H1 (cell line): ENCODE measurements around the gene KANSL1. TPM values are rescaled to one million over a fixed set of nuclear protein-coding genes. Genes with fewer than 3 reads are reported as not detected.

Experiments used
- CTCF ChIA-PET: fragments of 300-600 bp; sonication (Branson Sonifier 250); formaldehyde crosslinking; loops from one replicate; lab custom pipeline; 2021; ENCODE audit not compliant: partially characterized antibody; lab: Charles Lee
- POLR2A ChIA-PET: fragments of 300-600 bp; sonication (Branson Sonifier 250); formaldehyde crosslinking; loops from one replicate; lab custom pipeline; 2021; ENCODE audit warnings: inconsistent platforms; ENCODE audit not compliant: partially characterized antibody; lab: Charles Lee
- DNase-seq, 2 experiments: peaks; one replicate each; pipeline versions ENCODE4 v3.0.0 to v3.0.0-alpha.2; 2010 to 2022; ENCODE audit warnings: low spot score in 2 of 2, low read depth in 1 of 2, mixed read lengths in 1 of 2
- FAIRE-seq: peaks from 2 replicates; lab custom pipeline; 2011; peaks lifted over from hg19 to GRCh38; lab: Jason Lieb, UNC
- H2AFZ ChIP-seq: 2 replicates; pipeline ENCODE4 v1.8.1; 2012; ENCODE audit warnings: low read length, inconsistent platforms
- H2AK5ac ChIP-seq: 2 replicates; pipeline ENCODE4 v1.6.1; 2013; ENCODE audit warnings: low read depth, low read length
- H2BK120ac ChIP-seq: replicated peaks from 2 replicates; pipeline ENCODE3; 2013; ENCODE audit warnings: low read depth, low read length, inconsistent platforms
- H2BK12ac ChIP-seq: 2 replicates; pipeline ENCODE4 v1.6.1; 2013; ENCODE audit warnings: low read depth, low read length
- H2BK15ac ChIP-seq: 2 replicates; pipeline ENCODE4 v1.6.1; 2013; ENCODE audit warnings: low read length
- H2BK20ac ChIP-seq: 2 replicates; pipeline ENCODE4 v1.6.1; 2013; ENCODE audit warnings: low read length
- H2BK5ac ChIP-seq: 2 replicates; pipeline ENCODE4 v1.6.1; 2013; ENCODE audit warnings: low read depth, low read length
- H3K14ac ChIP-seq: 2 replicates; pipeline ENCODE4 v1.6.1; 2013; ENCODE audit warnings: inconsistent platforms; ENCODE audit not compliant: insufficient read length
- H3K18ac ChIP-seq: 2 replicates; pipeline ENCODE4 v1.6.1; 2013; ENCODE audit warnings: low read length; ENCODE audit errors: extremely low read depth
- H3K23ac ChIP-seq: 2 replicates; pipeline ENCODE4 v1.6.1; 2013; ENCODE audit warnings: inconsistent platforms; ENCODE audit not compliant: insufficient read length
- H3K23me2 ChIP-seq: 2 replicates; pipeline ENCODE4 v1.6.1; 2013; ENCODE audit warnings: low read depth, low read length
- H3K27ac ChIP-seq: 2 replicates; pipeline ENCODE4 v1.6.1; 2011; ENCODE audit warnings: low read depth, low read length, inconsistent platforms
- H3K27me3 ChIP-seq, 4 experiments: replicated peaks in 1 of 4; 1 replicate in 1 of 4; 2 replicates in 3 of 4; pipeline versions ENCODE4 v1.6.1 to v1.8.1; 2011 to 2013; ENCODE audit warnings: low read length in 3 of 4, mild to moderate bottlenecking in 3 of 4, inconsistent platforms in 2 of 4, mixed read lengths in 2 of 4, moderate library complexity in 1 of 4; ENCODE audit not compliant: control insufficient read depth in 3 of 4, insufficient read depth in 3 of 4; ENCODE audit errors: extremely low read depth in 1 of 4
- H3K36me3 ChIP-seq, 4 experiments: 2 replicates each; pipeline versions ENCODE4 v1.6.1 to v1.8.1; 2011 to 2013; ENCODE audit warnings: mild to moderate bottlenecking in 4 of 4, low read length in 3 of 4, moderate library complexity in 2 of 4, control low read depth in 1 of 4, inconsistent platforms in 1 of 4; ENCODE audit not compliant: insufficient read depth in 4 of 4, control insufficient read depth in 2 of 4
- H3K4ac ChIP-seq: replicated peaks from 2 replicates; pipeline ENCODE3; 2013; ENCODE audit warnings: low read length, low read depth, mixed read lengths, inconsistent platforms; ENCODE audit not compliant: insufficient read length
- H3K4me1 ChIP-seq, 4 experiments: replicated peaks in 1 of 4; 1 replicate in 1 of 4; 2 replicates in 3 of 4; pipeline versions ENCODE4 v1.6.1 to v1.8.1; 2011 to 2013; ENCODE audit warnings: low read length in 3 of 4, inconsistent platforms in 2 of 4, mixed read lengths in 1 of 4; ENCODE audit not compliant: insufficient read depth in 4 of 4, control insufficient read depth in 3 of 4
- H3K4me2 ChIP-seq, 2 experiments: 2 replicates each; pipeline versions ENCODE4 v1.6.1 to v1.8.1; 2011 to 2013; ENCODE audit warnings: low read depth in 2 of 2, low read length in 2 of 2, control low read depth in 1 of 2, inconsistent platforms in 1 of 2, mild to moderate bottlenecking in 1 of 2; ENCODE audit not compliant: insufficient read depth in 1 of 2
- H3K4me3 ChIP-seq, 4 experiments: fragments of 200-600, 300-600 bp in 1 of 4; sonication (generic), shearing (Covaris generic), sonication (Bioruptor Twin) in 1 of 4; 2 replicates each; pipeline versions ENCODE4 v1.5.1 to v1.8.1; 2011 to 2016; ENCODE audit warnings: low read length in 4 of 4, low read depth in 3 of 4, control low read depth in 2 of 4, inconsistent platforms in 2 of 4, mild to moderate bottlenecking in 2 of 4, mixed read lengths in 1 of 4, moderate library complexity in 1 of 4; ENCODE audit not compliant: insufficient read depth in 2 of 4; ENCODE audit errors: extremely low read depth in 1 of 4
- H3K56ac ChIP-seq: replicated peaks from 2 replicates; pipeline ENCODE3; 2013; ENCODE audit warnings: low read depth, mild to moderate bottlenecking, mixed read lengths, low read length, inconsistent platforms; ENCODE audit not compliant: insufficient read length
- H3K79me1 ChIP-seq: 2 replicates; pipeline ENCODE4 v1.6.1; 2013; ENCODE audit warnings: low read depth, low read length, control low read depth
- H3K79me2 ChIP-seq, 2 experiments: 2 replicates each; pipeline versions ENCODE4 v1.6.1 to v1.8.1; 2012 to 2013; ENCODE audit warnings: low read length in 2 of 2, mild to moderate bottlenecking in 2 of 2, inconsistent platforms in 1 of 2; ENCODE audit not compliant: insufficient read depth in 2 of 2, control insufficient read depth in 1 of 2
- H3K9ac ChIP-seq, 4 experiments: replicated peaks in 1 of 4; 1 replicate in 1 of 4; 2 replicates in 3 of 4; pipeline versions ENCODE4 v1.6.1 to v1.8.1; 2011 to 2013; ENCODE audit warnings: low read depth in 3 of 4, low read length in 3 of 4, control low read depth in 2 of 4, mild to moderate bottlenecking in 2 of 4, moderate library complexity in 2 of 4, inconsistent platforms in 1 of 4; ENCODE audit errors: extremely low read depth in 1 of 4
- H3K9me3 ChIP-seq, 2 experiments: 2 replicates each; pipeline versions ENCODE4 v1.6.1 to v1.8.1; 2012 to 2013; ENCODE audit warnings: mild to moderate bottlenecking in 2 of 2, moderate library complexity in 2 of 2, control low read depth in 1 of 2, inconsistent platforms in 1 of 2, low read depth in 1 of 2, low read length in 1 of 2, mixed read lengths in 1 of 2; ENCODE audit not compliant: insufficient read depth in 2 of 2
- H4K20me1 ChIP-seq, 2 experiments: replicated peaks in 1 of 2; 2 replicates each; pipeline versions ENCODE3 to v1.8.1; 2011 to 2013; ENCODE audit warnings: inconsistent platforms in 2 of 2, low read length in 2 of 2, mild to moderate bottlenecking in 1 of 2; ENCODE audit not compliant: insufficient read depth in 2 of 2, control insufficient read depth in 1 of 2
- H4K5ac ChIP-seq: 2 replicates; pipeline ENCODE4 v1.6.1; 2013; ENCODE audit warnings: low read length, low read depth, mixed read lengths, inconsistent platforms; ENCODE audit not compliant: insufficient read length
- H4K8ac ChIP-seq: 2 replicates; pipeline ENCODE4 v1.8.0; 2013; ENCODE audit warnings: mild to moderate bottlenecking, moderate library complexity, low read length, inconsistent platforms; ENCODE audit not compliant: insufficient read depth; ENCODE audit errors: extremely low read depth
- H4K91ac ChIP-seq: replicated peaks from 2 replicates; pipeline ENCODE3; 2013; ENCODE audit warnings: low read length, mixed read lengths, inconsistent platforms; ENCODE audit not compliant: insufficient read length
- ASH2L ChIP-seq: fragments of 200-600, 300-600 bp; sonication (generic); IDR thresholded peaks from one replicate; pipeline ENCODE4 v1.7.1; 2017; ENCODE audit warnings: low read length
- CBX8 ChIP-seq: fragments of 300-800, 300-1000 bp; sonication (generic); IDR thresholded peaks from 2 replicates; pipeline ENCODE4 v1.7.1; 2016; ENCODE audit warnings: low read depth, low read length, borderline replicate concordance
- KDM5A ChIP-seq: fragments of 200-600 bp; IDR thresholded peaks from 2 replicates; pipeline ENCODE4 v1.7.1; 2012; ENCODE audit warnings: mild to moderate bottlenecking, low read length, inconsistent platforms, mixed read lengths
- RNF2 ChIP-seq: fragments of 200-900, 300-1000 bp; sonication (generic); IDR thresholded peaks from 2 replicates; pipeline ENCODE4 v1.7.1; 2016; ENCODE audit warnings: borderline replicate concordance, low read depth, mild to moderate bottlenecking, antibody characterized with exemption, low read length; ENCODE audit not compliant: poor library complexity, severe bottlenecking; ENCODE audit errors: missing control alignments
- RXRA ChIP-seq: IDR thresholded peaks from 2 replicates; pipeline ENCODE4 v1.6.1; 2011; ENCODE audit warnings: low read depth, mild to moderate bottlenecking, low read length, moderate library complexity; ENCODE audit not compliant: insufficient read depth
- TEAD4 ChIP-seq: IDR thresholded peaks from 2 replicates; pipeline ENCODE4 v1.6.1; 2012; ENCODE audit warnings: low read depth, low read length, inconsistent platforms, mixed read lengths
- WGBS, 2 experiments: shearing (Covaris generic) in 1 of 2; methylation state at CpG; one replicate each; pipeline versions ENCODE4 v1.1.6 to v1.1.7; 2013 to 2015; ENCODE audit warnings: low lambda C conversion rate in 2 of 2, mixed read lengths in 2 of 2, inconsistent platforms in 1 of 2, low coverage in 1 of 2, missing lambda C conversion rate in 1 of 2; ENCODE audit not compliant: insufficient replicate concordance in 2 of 2, insufficient coverage in 1 of 2, insufficient read length in 1 of 2; ENCODE audit errors: extremely low coverage in 1 of 2, missing lambda C conversion rate in 1 of 2; 5-methylcytosine and 5-hydroxymethylcytosine counted together
- polyA plus RNA-seq, 7 experiments: library from polyadenylated mRNA; depleted of rRNA in 3 of 7; stranded (reverse) in 5 of 7; unstranded in 2 of 7; fragments of >200 nt in 5 of 7; fragments of 200-250 nt in 2 of 7; gene quantifications; 1 replicate in 5 of 7; 2 replicates in 1 of 7; 4 replicates in 1 of 7; pipeline versions ENCODE4 v1.2.1 to v1.2.3, GENCODE V29; 2011 to 2013; ENCODE audit warnings: missing spikeins in 2 of 7, mixed read lengths in 2 of 7
- total RNA-seq: library from RNA; stranded (reverse); fragmentation: NEBNext Ultra II Directional; extraction: Animal tissue kit (Norgen Biotek cat#: 25700); gene quantifications from 2 replicates; pipeline ENCODE4 v1.2.1, GENCODE V29; 2021

Gene KANSL1
- total and polyA plus RNA-seq, 2 of the 8 experiments (the other 6 are each of a cell fraction or from before 2014, with no cell fraction given) = 34.0 to 128 TPM

DNA sequence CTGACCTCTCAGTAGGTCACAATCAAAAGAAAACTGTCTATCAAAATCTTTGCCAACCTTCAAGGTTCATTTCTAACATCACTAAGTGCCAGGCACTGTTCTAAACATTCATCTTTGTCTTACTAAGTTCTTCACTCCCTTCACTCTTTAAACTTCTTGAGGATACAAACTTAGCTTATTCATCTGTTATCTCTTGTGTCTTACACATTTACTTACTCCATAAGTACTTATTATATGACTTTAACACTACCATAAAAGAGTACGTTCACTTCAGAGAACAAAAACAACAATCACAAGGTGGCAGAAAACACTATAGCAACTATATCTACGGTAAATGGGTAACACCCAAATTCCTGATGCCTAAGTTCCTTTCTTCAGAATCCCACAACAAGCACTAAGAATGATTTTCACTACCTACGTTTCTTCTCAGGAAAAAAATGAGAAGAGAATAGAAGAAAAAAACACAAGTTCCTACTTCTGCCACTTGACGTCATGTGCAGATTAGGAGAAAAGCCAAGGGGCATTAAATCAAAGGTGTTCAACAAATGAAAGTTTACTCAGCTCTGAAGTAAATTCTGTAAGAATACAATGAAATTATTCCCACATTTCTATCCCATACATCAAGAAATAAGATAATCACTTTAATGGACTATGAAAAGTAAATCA lies 29.2 kb downstream of the KANSL1 start:
- DNase-seq (no peak), FAIRE-seq (no peak)
- Histone ChIP-seq H2BK20ac (no peak overlapping the region), H3K27me3 (no peaks in the 10 kb centered on the region), H2AFZ (no peak overlapping the region), H4K91ac (no peak overlapping the region), H3K18ac (no peak overlapping the region), H2BK15ac (no peak overlapping the region), H3K23me2 (no peaks in the 10 kb centered on the region), H3K27ac (no peak overlapping the region), H3K79me2 (peaks cover 93 to 100% of the 10 kb centered on the region in 2 experiments), H3K56ac (no peak overlapping the region), H4K8ac (no peak overlapping the region), H3K9ac (no peak overlapping the region), H3K4me2 (no peak overlapping the region), H3K79me1 (peaks cover 7% of the 10 kb centered on the region), H4K5ac (no peak overlapping the region), H2BK5ac (no peak overlapping the region), H4K20me1 (peaks cover 36 to 83% of the 10 kb centered on the region in 2 experiments), H2AK5ac (no peak overlapping the region), H3K36me3 (peaks cover 0 to 4% (median 0%) of the 10 kb centered on the region in 4 experiments; a peak in 2 of 8 replicates), H3K4ac (no peak overlapping the region), H3K23ac (no peak overlapping the region), H3K4me3 (no peak overlapping the region), H2BK12ac (no peak overlapping the region), H3K14ac (no peak overlapping the region), H2BK120ac (no peak overlapping the region), H3K9me3 (no peaks in the 10 kb centered on the region), H3K4me1 (peaks cover 0 to 10% (median under 1%) of the 10 kb centered on the region in 4 experiments; a peak in 3 of 7 replicates)
- CTCF ChIA-PET = interaction anchor here (0.5 to 3.9 kb wide), 9 partner anchors 8 to 161 kb away, joined by 3 to 16 read pairs (median 4); no protein-coding TSS in a partner anchor
- POLR2A ChIA-PET = interaction anchor here (0.6 to 18.1 kb wide), 6 partner anchors 10 to 45 kb away, joined by 4 to 208 read pairs (median 11); no protein-coding TSS in a partner anchor
- WGBS, 2 experiments = 80% methylated on average over 4 of the region's 4 CpGs; no CpG with 5 or more reads in 1 of the 2 experiments
- no peak for TF ChIP-seq CBX8
- no peak for TF ChIP-seq RXRA
- no peak for TF ChIP-seq TEAD4
- TF ChIP-seq RNF2 = no peak
- TF ChIP-seq ASH2L = no peak
- no peak for TF ChIP-seq KDM5A
